Stimulated activated CD8-positive, alpha-beta memory T cell treated with anti-CD3 and anti-CD28 coated beads, Interleukin-4, amount 100 ng/mL, for 48 hours (primary cell): ENCODE measurements around the gene MROH7.

Experiments
- DNase-seq: peaks from one replicate; pipeline ENCODE4 v3.0.0-alpha.2; 2020

The MROH7 gene

GRCh38 chr1:54653036-54653435, 11.4 kb downstream of the MROH7 start:
- no peak for DNase-seq

DNA sequence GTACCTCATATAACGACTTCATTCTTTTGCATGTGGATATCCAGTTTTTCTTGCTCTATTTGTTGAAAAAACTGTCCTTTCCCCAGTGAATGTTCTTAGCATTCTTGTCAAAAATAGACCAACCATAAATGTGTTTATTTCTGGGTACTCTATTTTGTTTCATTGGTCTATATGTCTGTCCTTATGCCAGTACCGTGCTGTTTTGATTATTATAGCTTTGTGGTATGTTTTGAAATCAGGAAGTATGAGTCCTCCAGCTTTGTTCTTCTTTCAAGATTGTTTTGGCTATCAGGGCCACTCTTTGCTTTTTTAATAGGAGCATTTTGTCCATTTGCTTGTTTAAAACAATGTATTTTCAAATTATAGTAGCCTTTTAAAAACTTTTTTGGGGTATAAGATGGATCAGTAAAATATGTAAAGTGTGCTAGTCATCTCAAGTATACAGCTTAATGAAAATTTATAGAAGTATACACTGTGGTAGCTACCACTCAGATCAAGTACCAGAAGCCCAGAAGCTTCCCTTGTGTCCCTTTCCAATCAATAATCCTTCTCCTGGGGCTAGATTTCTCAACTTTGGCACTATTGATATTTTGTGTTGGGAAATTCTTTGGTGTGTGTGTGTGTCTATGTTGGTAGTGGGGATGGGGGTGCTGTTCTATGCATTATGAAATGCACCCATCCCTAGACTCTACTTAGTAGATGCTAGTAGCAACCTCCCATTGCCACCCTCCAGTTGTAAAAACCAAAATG, 16.8 kb downstream of the MROH7 start:
- no peak for DNase-seq

- no peak for DNase-seq
These were observed 22.1 kb downstream of the MROH7 start for GRCh38 chr1:54663725-54664124.

GRCh38 chr1:54664364-54664763, 22.8 kb downstream of the MROH7 start:
- no peak for DNase-seq

GRCh38 chr1:54665852-54666251, 24.3 kb downstream of the MROH7 start:
- DNase-seq: no peak

GRCh38 chr1:54666333-54666732, 24.7 kb downstream of the MROH7 start:
- DNase-seq: no peak

DNA sequence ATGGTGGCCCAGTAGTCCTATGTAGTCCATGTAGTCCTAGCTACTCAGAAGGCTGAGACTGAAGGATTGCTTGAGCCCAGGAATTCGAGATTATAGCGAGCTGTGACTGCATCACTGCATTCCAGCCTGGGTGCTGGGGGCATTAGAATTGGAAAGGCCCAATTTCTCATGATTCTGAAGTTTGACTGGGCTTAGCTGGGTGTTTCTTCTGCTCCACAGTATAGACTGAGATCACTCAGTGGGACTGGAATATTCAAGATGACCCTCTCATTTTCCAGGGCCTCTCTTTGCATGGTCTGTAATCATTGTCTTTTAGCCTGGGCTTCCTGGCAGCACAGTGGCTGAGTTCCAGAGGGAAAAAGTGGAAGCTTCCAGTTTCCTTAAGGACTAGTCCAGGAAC, 26.2 kb downstream of the MROH7 start:
- no peak for DNase-seq

DNA sequence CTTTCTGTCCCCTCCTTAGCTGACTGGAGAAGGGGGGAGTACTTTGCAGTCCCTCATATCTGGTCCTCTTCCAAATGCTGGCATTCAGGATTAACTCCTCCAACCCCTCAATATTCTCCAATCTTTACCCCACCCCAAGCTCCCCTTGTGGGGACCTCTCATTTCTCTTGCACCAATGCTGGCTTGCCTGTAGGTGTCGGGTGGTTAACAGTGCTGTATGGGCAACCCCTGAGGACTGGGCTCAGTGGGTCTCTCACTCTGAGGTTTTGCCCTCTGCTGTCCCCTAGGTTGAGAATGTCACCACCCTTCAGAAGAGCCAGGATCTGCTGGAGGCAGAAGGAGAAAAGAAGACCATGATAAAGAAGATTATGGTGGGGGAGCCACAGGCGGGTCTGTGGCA, 27.0 kb downstream of the MROH7 start:
- DNase-seq: no peak

GRCh38 chr1:54671985-54672608, 30.5 kb downstream of the MROH7 start:
- DNase-seq: peak; percentile 87

DNA sequence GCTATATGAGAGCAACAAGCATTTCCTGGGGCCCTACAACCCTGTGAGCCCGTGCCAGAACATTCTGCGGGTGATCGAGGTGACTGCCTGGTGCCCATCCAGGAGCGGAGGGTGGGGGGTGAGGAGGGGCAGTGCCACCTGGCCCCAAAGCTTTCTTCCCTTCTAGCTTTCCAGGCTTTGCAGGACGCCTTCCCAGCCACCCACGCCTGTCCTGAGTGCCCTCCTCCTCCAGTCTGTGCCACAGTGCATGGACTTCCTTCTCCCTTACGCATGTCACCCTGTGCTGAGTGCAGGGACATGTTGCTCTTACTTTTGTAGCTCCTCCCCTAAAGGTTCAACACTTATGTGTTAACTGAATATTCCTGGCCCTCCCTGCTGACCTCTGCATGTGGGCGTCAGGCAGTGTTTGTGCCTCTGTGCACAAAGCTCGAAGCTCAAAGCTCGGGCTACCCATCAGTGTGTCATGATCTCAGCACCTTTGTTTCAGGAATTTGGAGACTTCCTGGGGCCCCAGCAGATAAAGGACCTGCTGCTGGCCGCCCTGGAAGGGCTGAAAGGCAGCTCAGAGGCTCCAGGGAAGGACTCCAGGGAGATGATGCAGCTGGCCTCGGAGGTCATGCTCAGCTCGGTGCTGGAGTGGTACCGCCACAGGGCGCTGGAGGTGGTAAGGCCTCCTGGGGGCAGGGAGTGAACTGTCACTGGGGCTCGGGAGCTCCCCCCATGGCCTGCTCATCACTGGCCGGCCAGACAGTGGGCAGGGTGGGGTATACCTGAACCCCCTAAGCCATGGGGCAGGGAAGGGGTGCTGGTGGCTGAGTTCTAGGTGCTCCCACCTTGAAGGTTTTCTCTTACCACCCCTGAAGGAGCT, 37.4 kb downstream of the MROH7 start:
- no peak for DNase-seq

GRCh38 chr1:54679706-54680105, 38.1 kb downstream of the MROH7 start:
- no peak for DNase-seq

DNA sequence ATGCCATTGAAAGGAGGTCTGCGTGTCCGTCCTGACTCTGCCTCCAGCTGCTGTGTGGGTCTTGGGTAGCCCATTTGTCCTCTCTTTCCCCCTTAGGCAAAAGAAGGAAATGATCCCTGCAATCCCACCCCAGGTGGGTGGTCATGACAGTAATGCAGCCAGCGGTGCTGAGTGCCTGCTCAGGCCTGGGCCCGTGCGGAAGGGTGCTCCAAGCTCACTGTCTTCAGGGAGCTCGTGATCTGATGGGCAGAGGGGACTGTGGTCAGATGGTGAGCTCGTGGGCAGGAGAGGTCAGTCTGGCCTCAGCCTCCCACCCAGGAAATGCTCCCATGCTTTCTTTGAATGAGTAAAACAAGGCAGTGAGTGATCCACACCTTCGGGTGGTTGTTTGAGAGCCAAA, 38.8 kb downstream of the MROH7 start:
- DNase-seq: no peak

DNA sequence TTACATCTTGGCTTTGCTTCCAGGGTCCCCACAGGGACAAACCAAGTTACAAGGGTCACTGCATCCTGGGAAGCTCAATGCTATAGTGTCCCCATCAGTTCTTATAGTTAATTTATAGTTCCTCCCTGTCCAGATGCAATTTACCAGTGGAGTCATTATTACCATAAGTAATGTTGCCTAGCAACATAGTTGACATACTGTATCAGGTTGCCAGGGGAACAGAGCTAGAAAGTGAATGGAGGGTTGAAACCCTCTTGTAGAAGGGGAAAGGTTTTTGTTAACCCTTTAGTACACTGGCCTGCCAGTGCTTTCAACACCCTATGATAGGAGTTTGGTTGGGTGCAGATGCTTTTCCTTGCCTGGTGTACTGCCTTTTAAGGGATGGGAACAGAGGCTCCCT, 39.8 kb downstream of the MROH7 start:
- no peak for DNase-seq

DNA sequence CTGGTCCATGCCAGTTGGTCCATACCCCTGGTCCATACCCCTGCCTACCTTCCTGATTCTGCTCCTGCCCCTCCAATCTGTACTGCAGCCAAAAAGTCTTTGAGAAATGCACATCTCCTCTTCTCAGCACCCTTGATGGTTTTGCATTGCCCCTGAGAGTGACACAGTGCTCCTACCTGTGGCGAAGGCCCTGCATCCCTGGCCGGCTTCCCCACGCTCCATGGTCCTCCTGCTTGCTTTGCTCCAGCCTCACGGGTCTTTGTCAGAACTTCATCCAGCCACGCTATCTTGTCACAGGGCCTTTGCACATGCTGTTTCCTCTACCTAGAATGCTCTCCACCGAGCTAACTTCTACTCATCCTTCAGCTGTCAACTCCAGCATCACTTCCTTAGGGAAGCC, 41.9 kb downstream of the MROH7 start:
- DNase-seq: no peak

- DNase-seq: no peak
These were observed 43.8 kb downstream of the MROH7 start for GRCh38 chr1:54685335-54685905.

DNA sequence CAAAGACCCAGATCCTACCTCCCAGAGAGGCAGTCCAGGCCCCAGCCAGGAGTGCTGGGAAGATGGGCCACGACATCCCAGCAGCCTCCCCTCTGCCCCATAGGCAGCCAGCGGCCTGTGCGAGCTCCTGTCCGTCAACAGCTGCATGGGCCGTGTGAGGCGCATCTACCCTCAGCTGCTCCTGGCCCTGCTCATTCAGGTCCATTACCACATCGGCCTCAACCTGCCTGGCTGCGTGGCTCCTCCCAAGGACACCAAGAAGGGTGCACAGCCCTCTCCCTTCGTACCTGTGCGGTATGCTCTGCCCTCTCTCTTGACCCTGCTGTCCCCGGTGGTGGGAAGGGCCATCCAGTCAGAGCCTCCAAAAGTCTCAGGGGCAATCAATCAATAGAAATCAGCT, 44.6 kb downstream of the MROH7 start:
- no peak for DNase-seq

DNA sequence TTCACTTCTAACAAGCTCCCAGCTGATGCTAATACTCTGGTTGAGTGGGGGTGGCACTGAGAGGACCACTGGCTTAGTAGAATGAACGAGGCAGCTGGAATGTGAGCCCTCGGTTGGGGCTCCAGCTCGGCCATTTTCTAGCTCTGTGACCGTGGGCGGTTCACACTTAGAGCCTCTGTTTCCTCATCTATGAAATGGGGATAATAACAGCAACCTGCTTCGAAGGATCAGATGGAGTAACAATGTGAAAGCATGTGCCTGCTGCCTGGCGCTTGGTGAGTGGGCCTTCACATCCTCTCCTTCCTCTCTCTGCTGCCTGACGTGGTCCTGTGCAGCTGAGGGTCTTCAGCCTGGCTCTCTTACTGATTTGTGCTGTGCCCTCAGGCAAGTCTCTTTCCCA, 53.2 kb downstream of the MROH7 start:
- no peak for DNase-seq

DNA sequence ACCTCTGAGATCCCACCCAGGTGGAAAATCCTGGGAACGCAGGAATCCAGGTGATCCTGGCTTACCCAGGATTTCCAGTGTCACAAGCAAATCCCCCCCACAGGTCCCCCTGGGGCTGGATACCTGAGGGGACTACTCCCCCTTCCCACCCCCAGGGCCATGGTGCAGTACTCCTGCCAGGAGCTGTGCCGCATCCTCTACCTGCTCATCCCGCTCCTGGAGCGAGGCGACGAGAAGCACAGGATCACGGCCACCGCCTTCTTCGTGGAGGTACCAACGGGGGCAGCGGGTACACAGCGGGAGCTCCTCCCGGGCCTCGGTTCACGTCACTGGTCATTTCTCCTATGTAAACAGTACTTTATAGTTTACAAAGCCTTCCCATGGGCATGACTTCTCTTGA, 53.6 kb downstream of the MROH7 start:
- DNase-seq: no peak

- no peak for DNase-seq
These were observed 54.2 kb downstream of the MROH7 start for GRCh38 chr1:54695764-54696163.

GRCh38 chr1:54696262-54696661, 54.7 kb downstream of the MROH7 start:
- no peak for DNase-seq

- no peak for DNase-seq
These were observed 56.3 kb downstream of the MROH7 start for GRCh38 chr1:54697896-54698295.

- DNase-seq: no peak
These were observed 56.8 kb downstream of the MROH7 start for GRCh38 chr1:54698346-54698745.

DNA sequence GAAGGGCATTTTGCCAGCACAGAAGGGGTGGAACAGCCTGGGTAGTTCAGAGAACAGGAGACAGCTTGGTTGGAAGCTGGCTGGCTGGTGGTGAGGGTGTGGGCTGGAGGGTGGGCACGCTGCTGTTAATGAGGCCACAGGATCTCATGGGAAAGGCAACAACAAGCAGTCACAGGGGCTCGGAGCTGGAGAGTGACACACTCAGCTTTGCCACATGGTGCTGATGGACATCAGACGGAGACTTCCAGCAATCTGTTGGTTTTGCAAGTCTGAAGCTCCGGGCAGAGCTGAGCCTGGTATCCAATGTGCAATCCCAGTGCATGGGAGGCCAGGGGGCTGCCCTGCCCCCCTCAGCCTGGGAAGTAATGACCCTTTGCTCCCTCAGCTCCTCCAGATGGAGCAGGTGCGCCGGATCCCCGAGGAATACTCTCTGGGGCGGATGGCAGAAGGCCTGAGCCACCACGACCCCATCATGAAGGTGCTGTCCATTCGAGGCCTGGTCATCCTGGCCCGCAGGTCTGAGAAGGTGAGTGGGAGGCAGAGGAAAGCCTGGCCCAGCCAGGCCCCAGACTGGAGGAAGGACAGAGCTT, 58.4 kb downstream of the MROH7 start:
- DNase-seq: no peak
